GM18505 (cell line): ENCODE data around the gene PTH1R.
A peak's percentile ranks its signal among the peaks of the same experiment; 100 is the strongest.
"Not testable (repeated sequence)": the region's sequence is repeated elsewhere in the genome, so short reads cannot be mapped to it uniquely, and the experiment has no call there.

Experiments used
- ATAC-seq: cut with Tn5 transposase; IDR thresholded peaks from one replicate; pipeline ENCODE4 v1.9.1; 2021; ENCODE audit not compliant: unreplicated experiment
- POLR2A ChIP-seq: IDR thresholded peaks from 4 replicates; pipeline ENCODE4 v1.6.1; 2011; ENCODE audit warnings: borderline replicate concordance; ENCODE audit not compliant: insufficient read depth, insufficient read length; ENCODE audit errors: extremely low read depth

PTH1R gene

DNA sequence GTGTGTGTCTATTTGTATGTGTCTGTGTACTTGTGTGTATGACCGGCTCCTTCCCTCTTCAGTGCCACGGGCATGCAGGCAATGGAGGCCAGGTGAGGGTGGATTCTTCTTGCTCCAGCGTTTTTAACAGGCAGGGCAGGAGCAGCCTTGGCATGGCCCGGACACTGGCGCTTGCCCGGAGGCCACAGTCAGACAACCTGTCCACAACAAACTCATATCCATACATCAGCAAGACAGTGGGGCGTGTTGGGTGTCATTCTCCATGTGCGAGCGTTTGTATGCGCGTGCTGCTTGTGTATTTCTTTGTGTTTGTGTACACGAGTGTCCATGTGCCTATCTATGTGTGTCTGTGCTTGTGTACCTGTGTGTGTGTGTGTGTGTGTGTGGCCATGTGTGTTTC, 29.8 kb downstream of the PTH1R start:
- TF ChIP-seq POLR2A = no peak
- no peak for ATAC-seq

DNA sequence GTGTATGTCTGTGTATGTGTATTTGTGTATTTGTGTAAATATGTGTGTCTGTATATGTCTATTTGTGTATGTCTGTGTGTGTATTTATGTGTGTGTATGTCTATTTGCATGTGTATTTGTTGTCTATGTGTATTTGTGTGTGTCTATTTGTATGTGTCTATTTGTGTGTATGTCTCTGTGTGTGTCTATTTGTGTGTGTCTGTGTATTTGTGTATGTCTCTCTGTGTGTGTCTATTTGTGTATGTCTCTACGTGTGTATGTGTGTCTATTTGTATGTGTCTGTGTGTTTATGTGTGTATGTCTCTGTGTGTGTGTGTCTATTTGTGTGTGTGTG, 30.4 kb downstream of the PTH1R start:
- no peak for ATAC-seq
- no peak for TF ChIP-seq POLR2A

DNA sequence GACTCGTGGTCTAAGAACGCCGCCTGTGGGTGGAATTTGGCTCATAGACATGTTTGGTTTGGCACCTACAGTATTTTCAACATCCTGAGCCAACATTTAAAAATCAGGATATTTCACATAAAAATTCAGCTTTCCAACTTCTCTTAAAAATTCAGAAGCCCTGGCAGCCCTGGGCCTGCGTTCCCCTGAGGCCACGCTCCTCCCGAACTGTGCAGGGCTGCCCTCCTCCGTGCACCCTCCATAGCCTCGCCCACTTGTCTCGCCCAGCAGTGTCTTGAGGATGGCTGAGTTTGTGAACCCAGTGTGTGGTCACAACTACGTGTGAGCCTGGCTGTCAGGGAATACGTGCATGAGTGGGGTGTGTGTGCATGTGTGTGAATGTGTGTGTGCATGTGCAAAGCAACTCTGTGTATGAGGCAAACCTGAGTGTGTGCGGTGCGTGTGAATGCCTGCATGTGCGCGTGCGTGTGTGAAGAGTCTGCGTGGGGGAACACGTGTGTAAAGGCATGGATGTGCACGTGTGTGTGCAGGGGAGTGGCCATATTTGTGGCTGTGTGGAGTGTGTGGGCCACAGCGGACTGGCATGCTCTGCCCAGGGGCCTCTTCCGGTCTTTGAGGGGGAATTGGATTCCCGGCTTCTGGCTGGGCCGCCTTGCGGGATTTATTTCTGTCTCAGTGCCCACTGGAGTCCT, 30.9 kb downstream of the PTH1R start:
- TF ChIP-seq POLR2A = no peak
- ATAC-seq = no peak

DNA sequence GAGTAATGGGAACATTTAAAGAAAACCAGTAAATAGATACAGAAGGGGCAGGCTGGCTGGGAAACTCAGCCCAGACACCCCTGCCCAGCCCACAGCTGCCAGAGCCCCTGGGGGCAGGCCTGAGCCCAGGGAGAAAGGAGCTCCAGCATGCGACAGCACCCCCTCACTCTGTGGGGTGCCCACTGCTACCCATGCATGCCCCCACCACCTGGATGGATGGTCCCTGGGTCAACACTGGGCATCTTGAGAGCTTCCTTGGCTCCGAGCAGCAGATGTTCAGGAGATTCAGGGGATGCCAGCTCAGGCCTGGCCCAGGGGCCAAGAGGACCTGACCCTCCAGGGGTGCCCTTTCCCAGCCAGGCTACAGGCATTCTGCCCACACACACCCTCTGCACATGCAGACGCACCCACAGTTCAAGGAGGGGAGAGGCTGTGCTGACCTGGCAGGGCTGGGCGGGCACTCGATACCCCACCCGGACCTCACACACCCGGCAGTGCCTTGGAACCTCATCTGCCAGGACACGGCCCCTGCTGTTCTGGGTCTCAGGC, 31.5 kb downstream of the PTH1R start:
- no peak for TF ChIP-seq POLR2A
- ATAC-seq = no peak

DNA sequence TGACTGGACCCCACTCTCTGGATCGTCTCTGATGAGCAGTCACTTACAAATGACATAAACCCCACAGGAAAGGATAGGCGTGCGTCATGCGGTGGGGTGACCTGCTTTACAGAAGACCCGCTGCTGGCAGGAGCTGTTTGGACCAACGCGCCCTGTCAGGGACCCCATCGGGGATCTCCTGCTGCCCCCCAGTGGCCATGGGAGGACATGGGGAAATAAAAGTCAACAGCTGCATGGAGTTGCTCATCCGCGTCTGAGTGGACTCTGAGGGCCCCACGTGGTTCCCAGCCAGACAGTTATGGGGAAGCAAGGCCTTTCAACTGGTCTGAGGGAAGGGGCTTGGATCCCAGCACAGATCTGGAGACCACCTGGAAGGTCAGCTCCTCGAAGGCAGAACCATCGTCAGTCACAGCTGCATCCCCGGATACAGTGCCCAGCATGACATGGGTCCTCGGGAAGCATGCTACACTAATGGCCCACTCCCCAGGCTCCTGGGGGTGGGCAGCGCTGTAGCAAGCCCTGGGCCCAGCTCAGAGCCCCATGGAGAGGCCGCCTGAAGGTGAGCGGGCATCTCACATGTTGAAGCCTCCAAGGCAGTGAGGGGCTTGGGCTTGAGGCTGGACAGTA, 32.1 kb downstream of the PTH1R start:
- peak; percentile 56 for ATAC-seq

DNA sequence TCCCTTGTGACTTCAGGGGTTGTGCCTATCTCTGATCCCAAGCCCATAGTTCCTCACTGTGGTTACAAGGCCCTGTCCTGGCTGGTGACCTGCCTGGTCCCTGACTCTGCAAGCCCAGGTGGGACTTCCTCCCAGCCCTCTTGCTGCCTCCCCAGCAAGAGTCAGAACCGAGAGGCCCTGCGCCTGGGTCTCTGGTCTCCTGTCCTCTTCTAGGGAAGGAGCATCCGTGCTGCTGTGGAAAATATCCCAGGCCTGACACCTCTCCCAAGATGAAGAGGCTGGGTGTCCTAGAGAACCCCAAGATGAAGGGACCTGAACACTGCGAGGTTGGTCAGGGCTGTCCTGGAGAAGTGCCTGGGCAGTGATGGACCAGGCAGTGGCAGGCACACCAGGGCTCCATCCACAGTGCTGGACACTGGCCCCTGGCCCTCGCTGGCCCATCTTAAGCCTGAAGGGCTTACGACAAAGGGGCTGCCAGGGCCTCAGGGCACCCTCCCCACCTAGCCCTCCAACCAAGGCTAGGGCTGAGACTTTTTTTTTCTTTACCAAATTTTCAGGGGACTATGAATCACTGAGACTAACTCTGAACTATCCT, 32.7 kb downstream of the PTH1R start:
- ATAC-seq = no peak
- TF ChIP-seq POLR2A = no peak

More for the DNA sequence above, 32.1 kb downstream of the PTH1R start:
- peak; percentile 12 for TF ChIP-seq POLR2A

DNA sequence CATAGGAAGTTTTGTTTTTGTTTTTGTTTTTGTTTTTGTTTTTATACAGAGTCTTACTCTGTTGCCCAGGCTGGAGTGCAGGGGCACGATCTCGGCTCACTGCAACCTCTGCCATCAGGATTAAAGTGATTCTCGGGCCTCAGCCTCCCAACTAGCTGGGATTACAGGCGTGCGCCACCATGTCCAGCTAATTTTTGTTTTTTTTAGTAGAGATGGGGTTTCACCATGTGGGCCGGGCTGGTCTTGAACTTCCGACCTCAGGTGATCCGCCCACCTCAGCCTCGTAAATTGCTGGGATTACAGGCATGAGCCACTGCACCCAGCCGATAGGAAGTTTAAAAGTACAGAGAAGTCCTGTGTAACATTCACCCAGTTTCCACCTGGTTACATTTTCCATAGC, 33.4 kb downstream of the PTH1R start:
- not testable (repeated sequence) for ATAC-seq

DNA sequence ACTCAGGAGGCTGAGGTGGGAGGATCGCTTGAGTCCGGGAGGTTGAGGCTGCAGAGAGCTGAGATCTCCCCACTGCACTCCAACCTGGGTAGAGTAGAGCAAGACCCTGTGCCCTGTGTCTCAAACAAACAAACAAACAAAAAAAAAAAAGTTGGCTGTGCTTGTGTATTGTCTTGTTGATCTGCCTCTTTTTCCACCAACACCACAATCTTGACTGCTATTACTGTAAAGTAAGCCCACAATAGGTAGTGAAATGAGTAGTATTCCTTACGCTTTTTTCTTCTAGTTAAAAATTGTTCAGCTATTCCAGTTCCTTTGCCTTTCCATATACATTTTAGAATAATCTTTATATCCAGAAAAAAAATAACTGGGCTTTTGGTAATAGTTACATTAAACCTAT, 35.5 kb downstream of the PTH1R start:
- no peak for TF ChIP-seq POLR2A
- no peak for ATAC-seq

DNA sequence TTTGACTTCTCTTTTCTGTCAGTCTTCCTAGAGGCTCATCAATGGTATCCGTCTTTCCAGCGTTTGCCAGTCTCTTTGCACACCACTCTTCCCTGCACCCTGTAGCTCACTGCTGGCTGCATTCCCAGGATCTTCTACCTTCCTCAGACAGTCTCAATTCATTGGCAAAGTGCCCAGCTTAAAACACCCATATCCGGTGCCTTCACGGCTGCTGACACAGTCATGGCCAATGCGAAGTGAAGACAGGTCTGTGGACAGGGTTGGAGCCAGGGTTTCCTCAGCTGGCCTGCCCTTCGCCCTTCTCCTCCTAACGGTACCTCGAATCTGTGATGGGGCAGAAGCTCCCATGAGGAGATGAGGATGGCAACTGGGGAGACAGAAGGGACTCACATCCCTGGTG, 36.1 kb downstream of the PTH1R start:
- no peak for TF ChIP-seq POLR2A
- ATAC-seq = no peak

DNA sequence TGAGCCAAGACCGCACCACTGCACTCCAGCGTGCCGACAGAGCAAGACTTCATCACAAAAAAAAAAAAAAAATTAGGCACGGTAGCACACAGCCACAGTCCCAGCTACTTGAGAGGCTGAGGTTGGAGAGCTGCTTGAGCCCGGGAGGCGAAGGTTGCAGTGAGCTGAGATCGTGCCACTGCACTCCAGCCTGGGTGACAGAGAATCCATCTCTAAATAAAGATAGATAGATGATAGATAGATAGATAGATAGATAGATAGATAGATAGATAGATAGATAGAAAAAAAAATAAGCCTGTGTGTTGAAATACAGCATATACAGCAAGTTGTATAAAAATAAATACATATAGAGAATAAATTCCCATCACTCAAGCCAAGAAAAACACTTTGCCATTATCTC, 37.3 kb downstream of the PTH1R start:
- no peak for TF ChIP-seq POLR2A
- ATAC-seq = no peak

DNA sequence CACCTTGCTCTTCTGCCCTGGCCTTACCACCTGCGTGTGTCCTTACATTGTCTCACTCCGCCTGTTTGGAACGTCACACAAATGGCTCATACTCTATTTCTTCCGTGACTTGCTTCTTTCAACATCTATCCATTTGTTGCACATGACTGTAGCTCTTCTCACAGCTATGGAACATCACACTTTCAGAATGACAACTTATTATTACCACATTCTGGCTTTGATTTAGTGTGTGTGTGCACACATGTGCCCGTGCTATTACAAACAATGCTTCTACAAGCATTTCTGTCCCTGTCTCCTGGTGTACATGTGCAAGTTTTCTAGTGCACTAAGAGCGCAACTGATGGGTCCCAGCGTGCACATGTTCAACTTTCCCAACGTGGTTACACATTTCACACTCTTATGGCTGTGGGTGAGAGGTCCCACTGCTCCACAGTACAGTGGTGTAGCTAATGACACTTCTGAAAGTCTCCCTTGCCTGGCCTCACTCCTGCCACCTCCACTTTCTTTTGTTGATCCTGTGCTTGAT, 37.8 kb downstream of the PTH1R start:
- no peak for ATAC-seq
- TF ChIP-seq POLR2A = no peak

DNA sequence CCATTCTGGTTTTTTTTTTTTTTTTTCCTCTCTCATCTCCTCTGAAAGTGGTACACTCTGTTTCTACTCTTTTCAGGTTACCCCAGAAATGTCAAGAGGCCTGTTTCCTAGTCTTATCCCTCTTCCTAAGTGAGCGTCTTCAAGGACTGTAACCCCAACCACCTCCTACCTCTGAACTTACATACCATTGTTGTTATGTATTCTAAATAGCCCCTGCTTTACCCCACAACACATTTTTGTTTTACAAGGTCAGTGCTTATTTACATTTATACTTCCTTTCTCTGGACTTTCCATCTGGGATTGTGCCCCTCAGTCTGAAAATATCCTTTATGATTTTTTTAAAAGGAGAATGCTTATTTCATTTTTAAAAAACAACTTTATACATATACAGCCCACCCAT, 38.8 kb downstream of the PTH1R start:
- TF ChIP-seq POLR2A = no peak
- no peak for ATAC-seq

DNA sequence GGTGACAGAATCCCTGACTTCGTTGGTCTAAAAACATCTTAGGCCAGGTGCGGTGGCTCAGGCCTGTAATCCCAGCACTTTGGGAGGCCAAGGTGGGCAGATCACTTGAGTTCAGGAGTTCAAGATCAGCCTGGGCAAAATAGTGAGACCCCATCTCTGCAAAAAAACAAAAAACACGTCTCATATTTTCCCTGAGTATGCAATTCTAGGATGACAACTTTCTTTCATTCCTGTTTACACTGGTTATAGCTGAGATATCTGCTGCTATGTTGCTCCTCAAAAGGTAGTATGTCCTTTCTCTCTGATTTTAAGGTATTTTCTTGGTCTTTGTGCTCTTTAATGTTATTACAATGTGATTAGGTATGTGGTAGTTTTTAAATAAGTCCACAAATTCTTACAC, 39.3 kb downstream of the PTH1R start:
- no peak for TF ChIP-seq POLR2A
- ATAC-seq = no peak

DNA sequence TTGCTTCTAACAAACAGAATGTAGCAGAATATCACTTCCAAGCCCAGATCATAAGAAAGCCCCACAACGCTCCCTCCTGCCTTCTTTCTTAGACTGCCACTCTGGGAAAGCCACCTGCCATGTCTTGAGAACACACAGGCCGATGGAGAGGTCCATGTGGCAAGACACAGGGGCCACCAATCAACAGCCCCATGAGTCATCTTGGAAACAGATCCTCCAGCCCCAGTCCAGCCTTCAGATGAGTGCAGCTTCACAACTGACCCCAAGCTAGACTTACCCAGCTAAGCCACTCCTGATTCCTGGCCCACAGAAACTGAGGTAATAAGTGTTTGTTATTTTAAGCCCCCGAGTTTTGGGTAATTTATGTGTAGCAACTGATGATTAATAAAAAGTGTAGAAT, 39.7 kb downstream of the PTH1R start:
- no peak for ATAC-seq
- TF ChIP-seq POLR2A = no peak

DNA sequence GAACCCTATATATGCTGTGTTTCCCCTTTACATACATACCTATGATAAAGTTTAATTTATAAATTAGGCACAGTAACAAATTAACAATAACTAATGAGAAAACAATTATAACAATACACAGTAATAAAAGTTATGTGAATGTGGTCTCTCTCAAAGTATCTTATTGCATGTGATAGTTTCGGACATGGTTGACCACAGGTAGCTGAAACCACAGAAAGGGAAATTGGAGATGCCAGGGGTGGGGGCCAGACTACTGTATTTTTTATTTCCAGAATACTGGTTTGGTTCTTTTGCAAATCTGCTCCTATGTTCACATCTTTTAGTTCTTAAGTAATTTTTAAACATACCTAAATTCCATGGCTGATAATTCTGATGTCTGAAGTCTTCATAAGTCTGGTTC, 40.7 kb downstream of the PTH1R start:
- no peak for TF ChIP-seq POLR2A
- no peak for ATAC-seq

DNA sequence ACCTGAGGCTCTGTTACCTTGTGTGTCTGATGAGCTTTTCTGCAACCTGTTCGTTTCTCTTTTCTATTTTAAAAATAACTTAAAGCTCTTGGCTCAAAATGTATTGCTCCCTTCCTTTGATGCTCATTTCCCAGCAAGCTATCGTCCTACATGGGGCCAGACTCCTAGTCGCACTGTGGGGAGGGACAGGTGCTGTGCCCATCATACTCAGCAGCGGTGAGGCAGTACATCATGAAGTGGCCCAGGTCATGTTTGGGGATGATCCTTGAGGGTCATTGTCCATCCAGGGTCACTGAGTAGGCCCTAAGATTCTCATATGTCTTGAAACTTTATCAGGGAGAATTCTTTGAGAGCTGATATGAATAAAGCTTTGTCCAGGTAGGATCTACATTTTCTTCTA, 41.1 kb downstream of the PTH1R start:
- no peak for TF ChIP-seq POLR2A
- ATAC-seq = no peak
